Choroid plexus epithelial cell (primary cell): ENCODE measurements around the gene COL8A2.

Experiments
- DNase-seq: peaks from one replicate; pipeline ENCODE4 v3.0.0-alpha.2; 2010; ENCODE audit warnings: low read depth
- H3K4me3 ChIP-seq: 2 replicates; pipeline ENCODE4 v1.5.1; 2011; ENCODE audit warnings: low read depth, mild to moderate bottlenecking, control low read depth, low read length, moderate library complexity
- CTCF ChIP-seq: conservative IDR thresholded peaks from 2 replicates; pipeline ENCODE4 v1.5.1; 2011; ENCODE audit warnings: low read depth, mild to moderate bottlenecking, control low read depth, inconsistent platforms, low read length, moderate library complexity

COL8A2 gene

GRCh38 chr1:36135796-36136195 lies 10.8 kb upstream of the COL8A2 start:
- DNase-seq, result no peak
- H3K4me3 ChIP-seq, result no peak overlapping the region
- no peak for TF ChIP-seq CTCF

GRCh38 chr1:36135330-36135667 lies 10.3 kb upstream of the COL8A2 start:
- no peak for DNase-seq
- no peak overlapping the region for H3K4me3 ChIP-seq
- no peak for TF ChIP-seq CTCF

- no peak overlapping the region for H3K4me3 ChIP-seq
- TF ChIP-seq CTCF, result peak; percentile 89
- DNase-seq, result peak; percentile 63
Measured at GRCh38 chr1:36134505-36135329, 9.7 kb upstream of the COL8A2 start.

- no peak overlapping the region for H3K4me3 ChIP-seq
- TF ChIP-seq CTCF, result no peak
- DNase-seq, result no peak
Measured at GRCh38 chr1:36134031-36134430, 9.0 kb upstream of the COL8A2 start.

- TF ChIP-seq CTCF, result no peak
- H3K4me3 ChIP-seq, result no peak overlapping the region
- DNase-seq, result peak; percentile 67
Measured at GRCh38 chr1:36133484-36133883, 8.5 kb upstream of the COL8A2 start.

GRCh38 chr1:36132029-36132428 lies 7.0 kb upstream of the COL8A2 start:
- DNase-seq, result no peak
- TF ChIP-seq CTCF, result no peak
- H3K4me3 ChIP-seq, result no peak overlapping the region

GRCh38 chr1:36128905-36129206 lies 3.8 kb upstream of the COL8A2 start:
- DNase-seq, result no peak
- no peak for TF ChIP-seq CTCF

More at GRCh38 chr1:36128905-36129206, 3.8 kb upstream of the COL8A2 start:
- no peak overlapping the region for H3K4me3 ChIP-seq
